Inflammatory macrophage treated with lipopolysaccharide for 1 hour (primary cell): ENCODE data around the gene JPT1.
"Not testable (repeated sequence)": the region's sequence is repeated elsewhere in the genome, so short reads cannot be mapped to it uniquely, and the experiment has no call there.

Experiments used
- DNase-seq, 2 donors: peaks; one replicate each; pipeline ENCODE4 v3.0.0-alpha.2; 2020 to 2022

Gene JPT1

DNA sequence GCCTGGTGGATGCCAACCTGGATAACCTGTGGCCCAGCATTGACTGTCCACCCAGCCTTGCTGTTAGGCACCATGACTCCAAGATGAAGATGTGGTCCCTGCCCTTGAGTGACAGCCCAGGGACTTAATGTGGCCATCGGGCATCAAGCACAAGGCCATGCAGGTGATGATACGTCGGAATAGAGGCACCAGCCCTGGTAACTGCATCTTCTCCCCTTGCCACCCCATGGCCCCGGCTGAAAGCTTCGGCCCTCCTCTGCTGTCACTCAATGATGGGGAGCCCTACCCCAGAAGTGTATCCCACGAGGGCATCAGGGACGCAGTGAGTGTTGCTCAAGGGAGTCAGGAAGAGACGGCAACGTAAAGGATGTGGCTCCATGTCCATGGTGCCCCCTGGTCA, 24.7 kb downstream of the JPT1 start:
- no peak for DNase-seq

DNA sequence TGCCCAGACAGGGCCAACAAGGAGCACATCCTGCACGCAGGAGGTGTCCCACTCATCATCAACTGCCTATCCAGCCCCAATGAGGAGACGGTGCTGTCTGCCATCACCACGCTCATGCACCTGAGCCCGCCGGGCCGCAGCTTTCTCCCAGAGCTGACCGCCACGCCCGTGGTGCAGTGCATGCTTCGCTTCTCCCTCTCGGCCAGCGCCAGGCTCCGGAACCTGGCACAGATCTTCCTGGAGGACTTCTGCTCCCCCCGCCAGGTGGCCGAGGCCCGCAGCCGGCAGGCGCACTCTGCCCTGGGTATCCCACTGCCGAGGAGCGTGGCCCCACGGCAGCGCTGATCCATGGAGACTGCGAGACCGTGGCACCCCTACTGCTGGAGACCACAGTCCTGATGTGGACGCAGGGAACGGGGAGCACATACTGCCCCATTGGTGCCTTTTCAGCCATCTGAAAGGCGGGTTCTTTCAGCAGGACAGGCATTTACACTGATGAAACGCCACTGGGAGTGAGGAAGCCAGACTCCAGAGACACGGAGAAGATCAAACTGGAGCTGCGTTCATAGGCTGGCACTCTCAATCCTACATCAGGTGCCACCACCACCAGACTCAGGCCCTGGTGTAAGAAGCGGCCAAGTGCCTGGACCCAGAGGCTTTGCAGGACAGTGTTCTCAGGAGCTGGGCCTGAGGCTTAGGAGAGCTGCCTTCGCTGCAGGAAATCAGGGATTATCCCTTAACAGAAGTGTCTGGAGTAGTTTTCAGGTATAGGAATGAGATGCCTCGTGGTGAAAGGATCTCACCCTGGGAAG, 25.4 kb downstream of the JPT1 start:
- no peak for DNase-seq

DNA sequence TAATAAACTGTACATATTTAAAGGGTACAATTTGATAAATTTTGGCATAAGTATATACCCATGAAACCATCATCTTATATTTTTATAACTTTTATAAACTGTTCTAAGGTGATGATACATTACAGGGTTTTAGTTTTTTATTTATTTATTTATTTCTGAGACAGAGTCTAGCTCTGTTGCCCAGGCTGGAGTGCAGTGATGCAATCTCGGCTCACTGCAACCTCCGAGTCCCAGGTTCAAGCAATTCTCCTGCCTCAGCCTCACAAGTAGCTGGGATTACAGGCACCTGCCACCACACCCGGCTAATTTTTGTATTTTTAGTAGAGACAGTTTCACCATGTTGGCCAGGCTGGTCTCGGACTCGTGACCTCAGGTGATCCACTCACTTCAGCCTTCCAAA, 26.4 kb downstream of the JPT1 start:
- not testable (repeated sequence) for DNase-seq

DNA sequence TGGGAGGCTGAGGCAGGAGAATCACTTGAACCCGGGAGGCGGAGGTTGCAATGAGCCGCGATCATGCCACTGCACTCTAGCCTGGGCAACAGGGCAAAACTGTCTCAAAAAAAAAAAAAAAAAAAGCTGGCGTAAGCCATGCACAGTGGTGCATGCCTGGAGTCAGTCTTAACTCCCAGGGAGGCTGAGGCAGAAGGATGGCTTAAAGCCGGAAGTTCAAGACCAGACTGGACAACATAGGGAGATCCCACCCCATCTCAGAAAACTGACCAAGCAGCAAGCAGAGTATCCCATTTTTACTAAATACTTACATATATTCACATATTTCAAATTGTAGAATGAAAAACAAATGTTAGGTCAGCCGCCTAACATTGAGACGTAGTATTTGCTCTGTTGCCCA, 27.4 kb downstream of the JPT1 start:
- DNase-seq = no peak

DNA sequence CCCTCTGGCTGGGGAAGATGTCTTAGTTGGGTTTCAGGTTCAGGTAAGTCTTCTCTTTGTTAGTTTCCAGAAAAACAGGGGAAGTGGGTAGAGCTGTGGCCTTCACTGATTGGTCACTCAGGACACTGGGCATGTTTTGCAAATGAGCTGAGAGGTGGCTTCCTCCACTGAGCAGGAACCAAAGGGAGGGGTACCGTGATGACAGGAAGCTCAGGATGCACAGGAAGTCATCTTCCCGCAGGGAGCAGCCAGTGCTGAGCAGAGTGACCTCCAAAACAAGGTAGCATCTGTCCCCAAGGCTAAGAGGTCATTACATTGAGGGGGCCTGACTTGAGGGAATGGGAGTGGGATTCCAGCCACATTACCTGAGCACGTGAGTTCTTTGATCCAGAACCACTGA, 28.3 kb downstream of the JPT1 start:
- no peak for DNase-seq

DNA sequence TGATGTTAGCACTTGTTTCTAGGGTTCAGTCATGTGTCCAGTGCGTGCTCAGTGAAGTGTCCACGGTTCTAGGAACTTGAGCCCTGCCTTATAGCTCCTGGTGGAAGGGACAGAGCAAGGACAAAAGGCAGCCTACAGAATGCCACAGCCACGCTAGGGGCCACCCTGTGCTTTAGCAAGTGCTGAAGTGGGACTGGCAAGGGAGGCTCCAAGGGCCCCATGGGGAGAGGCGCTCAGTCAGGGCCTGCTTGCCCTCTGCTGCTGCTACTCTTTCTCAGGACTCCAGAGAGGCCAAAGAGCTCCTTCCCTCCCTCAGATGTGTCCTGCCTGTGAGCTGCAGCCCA, 29.5 kb downstream of the JPT1 start:
- DNase-seq = no peak

DNA sequence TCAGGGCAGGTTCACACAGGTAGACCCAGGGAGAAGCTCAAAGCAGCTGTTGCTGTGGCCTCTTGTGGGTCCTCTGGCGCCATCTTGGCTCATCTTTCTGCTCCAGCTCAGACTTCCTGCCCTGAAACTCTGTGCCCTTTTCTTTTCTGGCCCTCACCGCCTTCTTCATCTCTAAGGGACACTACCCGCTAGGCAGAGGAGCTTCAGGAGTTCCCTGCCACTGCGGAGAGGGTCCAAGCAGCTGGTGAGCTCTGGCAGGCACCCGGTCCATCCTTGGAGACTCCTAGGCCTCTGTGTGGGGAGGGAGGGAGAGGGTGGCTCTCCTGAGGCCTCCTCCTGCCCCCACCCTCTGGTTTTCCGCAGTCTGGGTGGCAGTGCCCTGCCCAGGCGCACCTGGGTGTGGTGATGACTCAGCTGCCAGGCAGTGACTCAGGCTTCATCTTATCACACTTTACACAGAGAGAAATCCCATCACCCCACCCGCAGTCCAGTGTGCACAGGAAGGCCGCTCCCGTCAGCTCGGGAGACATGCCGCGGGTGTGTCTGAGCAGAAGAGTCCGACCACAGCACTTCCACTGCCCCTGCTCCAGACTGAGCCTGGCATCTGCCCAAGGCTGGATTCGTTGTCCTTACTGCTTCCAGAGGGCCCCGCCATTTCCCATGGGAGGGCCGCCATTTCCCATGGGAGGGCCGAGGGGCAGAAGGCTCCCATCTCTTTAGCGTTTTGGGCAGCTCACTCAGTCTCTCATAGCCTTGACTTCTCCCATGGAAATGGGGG, 30.1 kb downstream of the JPT1 start:
- DNase-seq = no peak

DNA sequence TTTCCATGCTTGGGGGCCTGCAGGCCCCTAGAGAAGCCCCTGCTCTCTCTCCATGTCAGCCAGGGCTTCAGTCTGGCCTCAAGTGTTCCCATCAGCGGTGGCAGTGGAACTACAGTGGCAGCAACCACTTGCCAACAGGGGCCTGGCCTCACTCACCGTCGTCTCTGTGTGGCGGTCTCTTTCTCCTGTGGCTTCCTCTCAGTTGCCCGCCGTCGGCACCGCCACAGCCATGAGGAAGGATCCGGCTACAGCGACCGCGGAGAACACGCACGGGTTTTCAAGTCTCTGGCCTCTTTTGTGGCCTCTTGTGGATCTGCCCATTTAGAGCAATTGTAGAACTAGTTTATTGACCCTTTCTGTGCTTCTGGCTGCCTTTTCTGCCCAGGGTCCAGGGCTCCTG, 36.0 kb downstream of the JPT1 start:
- no peak for DNase-seq

DNA sequence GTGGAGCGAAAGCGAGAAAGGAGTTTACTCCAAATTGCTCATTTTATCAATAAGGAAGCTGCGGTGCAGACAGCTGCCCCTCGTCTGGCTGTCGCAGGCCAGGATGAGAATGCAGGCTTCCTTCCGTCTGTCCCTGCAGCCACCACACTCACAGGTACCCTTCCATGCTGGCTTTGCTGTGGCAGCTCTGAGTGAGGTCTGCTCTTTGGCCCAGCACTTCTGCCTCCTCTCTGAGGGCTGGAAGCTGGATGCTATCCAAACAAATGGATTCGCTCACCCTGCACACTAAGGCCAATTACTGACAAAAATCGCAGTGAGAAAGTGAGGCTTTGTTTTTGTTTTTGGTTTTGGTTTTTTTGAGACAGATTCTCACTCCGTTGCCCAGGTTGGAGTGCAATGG, 37.6 kb downstream of the JPT1 start:
- DNase-seq = no peak

DNA sequence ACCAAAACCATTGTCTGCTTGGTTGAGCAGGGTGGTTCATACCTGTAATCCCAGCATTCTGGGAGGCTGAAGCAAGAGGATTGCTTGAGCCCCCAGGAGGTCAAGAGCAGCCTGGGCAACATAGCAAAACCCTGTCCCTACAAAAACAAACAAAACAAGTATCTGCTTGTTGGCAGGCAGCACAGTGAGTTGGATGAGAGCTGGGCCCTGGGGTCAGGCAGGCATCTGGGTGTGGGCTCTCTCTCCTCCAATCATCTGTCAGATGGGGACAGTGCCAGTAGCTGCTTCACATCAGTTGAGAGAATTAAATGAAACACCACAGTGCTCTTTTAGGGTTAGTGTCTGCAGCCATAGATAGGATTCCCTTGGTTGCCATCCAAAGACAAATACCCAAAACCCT, 38.8 kb downstream of the JPT1 start:
- no peak for DNase-seq

DNA sequence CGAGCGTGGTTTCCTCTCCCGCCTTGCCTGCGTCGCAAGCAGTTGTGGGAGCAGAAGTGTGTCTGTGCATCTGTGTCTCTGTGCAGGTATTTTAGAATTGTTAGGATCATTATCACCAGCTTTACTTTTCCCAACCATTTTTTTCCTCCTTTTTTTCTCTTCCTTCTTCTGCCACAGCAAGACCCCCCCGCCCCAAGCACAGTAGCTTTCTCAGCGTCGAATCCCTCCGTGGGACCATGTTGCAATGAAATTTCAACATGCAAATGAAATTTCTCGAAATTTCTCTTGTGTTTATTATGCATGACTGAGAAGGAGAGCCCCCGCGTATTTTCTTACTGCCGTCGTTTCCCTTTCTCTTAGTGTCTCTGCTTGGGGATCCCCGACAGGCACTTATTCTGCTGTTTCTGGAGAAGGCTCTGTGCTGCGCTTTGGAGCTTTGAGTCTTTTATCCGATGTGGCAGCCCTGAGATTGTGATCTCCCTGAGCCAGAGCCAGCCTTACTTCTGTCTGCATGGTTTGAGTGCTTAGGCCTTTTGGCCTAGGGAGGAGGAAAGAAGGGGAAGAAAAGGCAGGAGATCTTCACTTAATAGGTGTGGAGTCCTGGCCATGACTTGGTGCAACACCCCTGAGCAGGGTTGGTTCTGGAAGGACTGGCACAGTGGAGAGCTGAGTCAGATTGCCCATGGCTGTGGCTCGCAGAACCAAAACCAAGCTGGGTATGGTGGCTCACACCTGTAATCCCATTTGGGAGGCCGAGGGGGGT, 39.6 kb downstream of the JPT1 start:
- peak; percentile 53 to 67 for DNase-seq

DNA sequence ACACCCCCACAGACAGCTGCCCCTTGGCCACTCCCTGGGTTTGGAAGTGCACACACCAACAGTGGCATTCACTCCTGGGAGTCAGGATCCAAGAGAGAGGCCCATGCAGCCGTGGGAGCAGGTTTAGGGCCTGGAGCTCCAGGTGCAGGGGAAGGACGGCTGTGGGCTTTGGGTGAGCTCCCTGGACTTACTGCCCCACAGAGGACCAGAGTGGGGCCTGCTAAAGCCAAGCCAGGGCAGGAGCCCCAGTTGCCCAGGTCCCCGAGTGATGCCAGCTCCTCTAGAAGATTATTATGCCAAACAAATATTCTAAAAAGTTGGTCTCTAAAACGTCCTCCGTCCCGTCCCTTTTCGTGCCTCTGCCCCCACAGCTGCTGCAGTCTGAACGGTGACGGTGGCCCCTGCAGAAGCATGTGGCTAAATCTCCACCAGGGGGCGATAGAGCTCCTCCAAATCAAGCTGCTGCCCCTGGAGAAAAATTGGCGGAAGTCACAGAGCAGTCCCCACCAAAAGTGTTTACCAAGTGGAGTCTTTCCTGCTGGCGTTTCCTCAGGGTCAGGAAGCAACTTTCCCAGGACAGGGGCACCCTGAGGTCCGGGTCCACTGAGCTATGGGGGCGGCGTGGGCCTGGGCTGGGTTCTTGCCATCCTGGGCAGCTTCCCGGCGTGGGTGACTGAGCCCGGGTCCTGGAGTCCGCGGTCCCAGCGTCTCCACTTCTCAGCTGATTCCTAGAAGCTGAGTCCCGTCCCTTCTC, 40.3 kb downstream of the JPT1 start:
- DNase-seq = peak; percentile 80 to 94

DNA sequence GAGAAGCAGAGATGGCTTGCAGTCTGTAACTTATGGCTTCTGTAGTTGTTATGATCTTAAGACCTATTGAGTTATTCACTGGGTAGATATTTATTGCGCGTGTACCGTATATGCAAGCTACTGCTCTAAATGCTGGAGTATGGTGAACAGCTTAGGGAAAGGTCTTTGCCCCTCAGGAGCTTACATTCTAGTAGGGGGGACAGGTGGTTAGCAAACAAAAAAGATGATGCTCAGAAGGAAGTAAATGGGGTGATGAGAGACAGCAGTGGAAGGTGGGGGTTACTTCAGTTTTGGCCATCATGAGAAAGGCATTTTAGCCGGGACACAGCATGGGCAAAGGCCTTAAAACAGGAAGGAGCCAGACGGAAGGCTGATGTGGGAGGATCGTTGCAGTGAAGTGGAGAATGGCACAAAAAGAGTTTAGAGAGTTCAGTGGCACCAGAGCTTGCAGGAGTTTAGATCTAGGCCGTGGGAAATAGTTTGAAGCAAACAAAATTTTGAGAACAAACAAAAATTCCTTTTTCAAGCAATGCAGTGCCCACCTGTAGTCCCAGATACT, 42.5 kb downstream of the JPT1 start:
- DNase-seq = peak; percentile 38 to 47

DNA sequence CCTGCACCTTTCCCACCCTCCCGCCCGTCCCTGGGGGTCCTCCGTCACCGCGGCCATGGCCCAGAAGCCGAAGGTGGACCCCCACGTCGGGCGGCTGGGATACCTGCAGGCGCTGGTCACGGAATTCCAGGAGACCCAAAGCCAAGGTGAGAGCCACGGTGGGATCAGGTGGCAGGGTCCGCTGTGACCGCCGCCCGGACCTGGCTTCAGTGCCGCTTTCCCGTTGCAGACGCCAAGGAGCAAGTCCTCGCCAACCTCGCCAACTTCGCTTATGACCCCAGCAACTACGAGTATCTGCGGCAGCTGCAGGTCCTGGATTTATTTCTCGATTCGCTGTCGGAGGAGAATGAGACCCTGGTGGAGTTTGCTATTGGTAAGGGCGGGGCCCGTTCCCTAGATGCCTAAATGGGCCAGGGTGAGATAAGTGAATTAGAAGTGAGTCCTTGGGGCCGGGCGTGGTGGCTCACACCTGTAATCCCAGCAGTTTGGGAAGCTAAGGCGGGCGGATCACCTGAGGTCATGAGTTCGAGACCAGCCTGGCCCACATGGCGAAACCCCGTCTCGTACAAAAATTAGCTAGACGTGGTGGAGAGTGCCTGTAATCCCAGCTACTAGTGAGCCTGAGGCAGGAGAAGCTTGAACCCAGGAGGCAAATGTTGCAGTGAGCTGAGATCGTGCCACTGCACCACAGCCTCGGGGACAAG, 43.9 kb downstream of the JPT1 start:
- peak in 1 of 2 donors; percentile 12 for DNase-seq

DNA sequence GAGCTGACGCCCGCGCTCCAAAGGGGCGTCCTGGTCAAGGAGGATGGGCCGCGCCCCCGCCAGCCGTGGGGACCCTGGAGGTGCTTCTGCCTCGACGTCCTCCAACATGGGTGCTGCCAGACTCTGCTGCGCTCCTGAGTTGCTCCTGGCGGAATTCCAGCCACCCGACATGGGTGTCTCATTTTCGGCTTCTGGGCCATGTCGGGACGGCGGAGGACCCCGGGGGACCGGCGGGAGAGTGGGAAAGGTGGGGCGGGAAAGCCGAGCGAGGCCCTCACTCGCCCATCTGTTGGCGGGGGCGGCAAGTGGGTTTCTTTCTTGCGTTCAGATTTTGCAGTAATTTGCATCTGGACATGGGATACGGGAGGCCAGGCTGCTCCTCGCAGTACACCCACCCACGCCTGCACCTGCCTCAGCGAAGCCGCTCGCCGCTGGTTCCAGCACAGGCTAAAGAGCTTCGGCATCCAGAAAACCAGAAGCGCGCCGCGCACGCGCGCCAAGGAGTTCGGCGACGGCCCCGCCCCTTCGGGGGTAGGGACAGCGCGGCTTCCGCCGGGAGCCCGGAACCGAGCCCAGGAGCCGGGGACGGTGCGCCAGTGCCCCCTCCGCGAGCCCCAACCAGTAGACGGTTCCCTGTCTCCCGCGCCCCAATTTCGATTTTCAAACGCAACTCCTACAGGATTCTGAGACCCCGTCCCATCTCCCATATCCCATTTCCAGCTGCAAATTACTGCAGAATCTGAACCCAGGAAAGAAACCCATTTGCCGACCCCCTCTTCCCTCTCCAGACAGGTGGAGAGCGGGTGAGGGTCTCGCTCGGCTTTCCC, 44.7 kb downstream of the JPT1 start, which contains the start of gene ARMC7:
ARMC7 (plus strand) TSS at position 563 of the 827 bp plus-strand sequence. CDS start 320 bp downstream, outside the sequence.
- DNase-seq = peak; percentile 77 to 90

DNA sequence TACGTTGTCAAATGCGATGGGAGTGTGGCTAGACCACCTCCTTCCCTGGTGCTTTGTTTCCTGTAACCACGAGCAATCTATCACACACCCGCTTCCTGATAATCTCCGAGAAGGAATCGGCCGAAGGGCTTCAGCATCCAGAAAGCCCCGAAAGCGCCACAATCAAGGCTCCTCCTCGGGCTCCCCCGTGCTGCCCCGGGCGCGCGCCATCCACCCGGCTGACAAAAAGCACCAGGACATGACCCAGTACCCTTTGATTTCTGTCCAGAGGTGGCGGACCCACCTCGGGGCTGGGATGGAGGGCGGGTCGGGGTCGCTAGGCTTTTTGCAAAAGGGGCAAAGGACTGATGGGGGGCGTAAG, 45.3 kb downstream of the JPT1 start:
- DNase-seq = peak in 1 of 2 donors; percentile 13

DNA sequence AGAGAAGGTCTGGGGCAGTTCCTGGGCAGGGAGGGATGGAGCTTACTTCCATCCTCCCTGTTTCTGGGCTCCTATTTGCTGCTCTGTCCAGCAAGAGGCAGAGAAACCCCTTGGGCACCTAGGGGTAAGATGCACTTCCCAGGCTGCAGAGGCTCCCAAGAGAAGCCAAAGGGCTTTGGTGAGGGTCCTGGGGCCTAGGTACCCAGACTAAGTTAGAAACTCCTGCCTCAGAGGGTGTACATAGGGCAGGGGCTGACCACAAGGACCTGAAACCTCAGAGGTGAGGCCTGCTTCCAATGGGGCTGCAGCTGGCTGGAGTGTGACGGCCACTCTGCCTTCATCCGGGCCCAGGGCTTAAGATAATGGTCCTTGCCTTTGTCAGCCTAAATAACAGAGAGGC, 46.1 kb downstream of the JPT1 start:
- DNase-seq = no peak

DNA sequence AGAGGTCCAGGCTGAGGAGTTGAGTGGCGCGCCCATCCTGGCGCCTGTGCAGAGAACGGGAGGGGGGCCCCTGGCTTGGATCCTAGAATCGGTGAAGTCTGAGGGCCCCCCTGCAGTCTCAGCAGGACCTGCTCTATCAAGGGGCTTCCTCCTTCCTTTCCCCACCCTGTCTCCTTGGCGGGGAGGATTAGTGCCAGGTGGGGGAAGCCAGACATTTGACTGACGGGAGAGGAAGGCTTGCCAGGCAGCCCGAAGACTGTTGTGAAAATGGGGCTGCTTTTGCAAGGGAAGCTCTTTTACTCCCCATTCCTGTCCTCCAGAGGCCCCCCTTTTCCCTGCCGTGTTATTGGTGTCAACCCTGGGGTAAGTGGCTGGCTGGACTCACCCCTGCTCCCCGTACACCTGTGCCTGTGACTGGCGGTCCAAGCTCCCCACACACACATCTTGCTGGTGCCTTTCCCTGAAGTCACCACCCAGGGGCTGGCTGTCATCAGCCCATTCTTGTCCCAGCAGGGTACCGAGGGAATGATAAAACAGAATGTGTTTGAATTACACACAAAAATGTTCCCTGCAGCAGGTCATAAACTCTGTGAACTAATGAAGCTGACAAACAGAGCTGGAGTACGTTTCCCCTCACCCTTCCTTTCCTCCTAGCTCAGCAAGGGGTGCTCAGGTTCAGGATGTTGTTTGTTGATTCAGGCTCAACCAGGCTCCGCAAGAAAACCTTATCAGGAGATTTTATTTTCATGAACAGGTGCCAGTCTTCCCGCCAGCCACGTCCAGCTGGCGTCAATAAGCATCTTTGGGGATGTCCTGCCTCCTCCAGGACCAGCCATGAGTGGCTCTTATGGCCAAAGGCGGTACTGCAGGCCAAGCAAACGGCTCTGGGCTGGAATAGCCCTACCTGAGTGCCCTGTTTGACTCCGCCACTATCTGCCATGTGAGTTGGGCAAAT, 48.9 kb downstream of the JPT1 start:
- peak in 1 of 2 donors; percentile 12 for DNase-seq
